Testis (tissue), 3 donors: Measurements from ENCODE around the gene MSL1. TPM values are rescaled to one million over a fixed set of nuclear protein-coding genes. Genes with fewer than 3 reads are reported as not detected.

Experiments used
- DNase-seq: peaks from one replicate; pipeline ENCODE4 v3.0.0-alpha.2; 2019
- H3K27ac ChIP-seq, 2 donors: fragments of 200-600 bp; sonication (generic); one replicate each; pipeline ENCODE4 v1.5.1; 2019
- H3K27me3 ChIP-seq: fragments of 200-600 bp; sonication (generic); one replicate; pipeline ENCODE4 v1.5.1; 2019
- H3K36me3 ChIP-seq: fragments of 200-600 bp; sonication (generic); one replicate; pipeline ENCODE4 v1.5.1; 2017; ENCODE audit warnings: low read depth; ENCODE audit errors: missing control alignments
- H3K4me1 ChIP-seq: fragments of 200-600 bp; sonication (generic); one replicate; pipeline ENCODE4 v1.5.1; 2019
- H3K4me3 ChIP-seq, 2 donors: fragments of 200-600 bp; sonication (generic); one replicate each; pipeline ENCODE4 v1.5.1; 2017 to 2019
- H3K9me3 ChIP-seq: fragments of 200-600 bp; sonication (generic); one replicate; pipeline ENCODE4 v1.5.1; 2017
- POLR2A ChIP-seq: fragments of 450-650 bp; IDR thresholded peaks from one replicate; pipeline ENCODE4 v1.6.1; 2017; ENCODE audit warnings: antibody characterized with exemption, mild to moderate bottlenecking, moderate library complexity
- WGBS, 2 donors: methylation state at CpG; one replicate each; pipeline ENCODE4 v1.1.5; 2018; 5-methylcytosine and 5-hydroxymethylcytosine counted together
- intact Hi-C: fragments of 100-400 bp; cut with DNase I; formaldehyde crosslinking; loops from one replicate; pipeline ENCODE4 v1.15.1; 2023; ENCODE audit warnings: low total_unique reads
- polyA plus RNA-seq: library from polyadenylated mRNA; stranded (reverse); fragments of 350-450 nt; fragmentation: Illumina TruSeq; extraction: RNeasy Lipid Tissue Mini Kit (QIAGEN cat#74804); gene quantifications from one replicate; pipeline ENCODE4 v1.2.3, GENCODE V29; 2014; ENCODE audit warnings: low read depth, low replicate concordance; ENCODE audit not compliant: insufficient read depth
- total RNA-seq, 2 donors: library from RNA; depleted of rRNA; stranded (reverse); fragments of >200 nt; gene quantifications; one replicate each; pipeline ENCODE4 v1.2.3, GENCODE V29; 2016
- TF ChIP-seq, protein P1 (sequence below), 3 experiments: fragments of 450-650 bp in 2 of 3; fragments of 200-600 bp in 1 of 3; sonication (generic) in 1 of 3; IDR thresholded peaks; one replicate each; pipeline ENCODE4 v1.5.1; 2016 to 2019; ENCODE audit warnings: antibody characterized with exemption in 3 of 3, mild to moderate bottlenecking in 2 of 3, moderate library complexity in 1 of 3

MSL1 gene
- total and polyA plus RNA-seq, 3 donors from 2014 or later: 129 to 161 (median 157) TPM

DNA sequence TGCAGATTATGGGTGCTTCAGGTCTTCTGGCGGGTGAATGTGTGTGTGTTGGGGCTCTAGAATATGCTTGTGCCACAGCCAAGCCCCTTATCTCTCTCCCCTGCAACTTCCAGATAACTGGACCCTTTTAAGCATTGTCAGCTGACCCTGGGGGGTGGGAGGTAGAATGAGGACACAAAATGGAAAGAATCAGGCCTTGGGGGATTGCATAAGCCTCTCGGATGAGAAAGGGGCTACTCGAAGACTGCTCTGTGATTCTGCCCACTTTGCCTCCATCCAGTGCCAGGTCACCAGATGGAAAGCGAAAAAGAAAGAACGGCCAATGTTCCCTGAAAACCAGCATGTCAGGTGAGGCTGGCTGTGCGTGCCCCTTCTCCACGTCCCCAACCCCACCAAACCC lies 45.2 kb upstream of the MSL1 start:
- 75 to 80% methylated on average over 7 of the region's 7 CpGs for WGBS, 2 donors
- TF ChIP-seq POLR2A: no peak
- TF ChIP-seq, protein P1, sequence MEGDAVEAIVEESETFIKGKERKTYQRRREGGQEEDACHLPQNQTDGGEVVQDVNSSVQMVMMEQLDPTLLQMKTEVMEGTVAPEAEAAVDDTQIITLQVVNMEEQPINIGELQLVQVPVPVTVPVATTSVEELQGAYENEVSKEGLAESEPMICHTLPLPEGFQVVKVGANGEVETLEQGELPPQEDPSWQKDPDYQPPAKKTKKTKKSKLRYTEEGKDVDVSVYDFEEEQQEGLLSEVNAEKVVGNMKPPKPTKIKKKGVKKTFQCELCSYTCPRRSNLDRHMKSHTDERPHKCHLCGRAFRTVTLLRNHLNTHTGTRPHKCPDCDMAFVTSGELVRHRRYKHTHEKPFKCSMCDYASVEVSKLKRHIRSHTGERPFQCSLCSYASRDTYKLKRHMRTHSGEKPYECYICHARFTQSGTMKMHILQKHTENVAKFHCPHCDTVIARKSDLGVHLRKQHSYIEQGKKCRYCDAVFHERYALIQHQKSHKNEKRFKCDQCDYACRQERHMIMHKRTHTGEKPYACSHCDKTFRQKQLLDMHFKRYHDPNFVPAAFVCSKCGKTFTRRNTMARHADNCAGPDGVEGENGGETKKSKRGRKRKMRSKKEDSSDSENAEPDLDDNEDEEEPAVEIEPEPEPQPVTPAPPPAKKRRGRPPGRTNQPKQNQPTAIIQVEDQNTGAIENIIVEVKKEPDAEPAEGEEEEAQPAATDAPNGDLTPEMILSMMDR (IDR thresholded peaks at IDR 0.05): no peak
- intact Hi-C loops: no loop called here
- Histone ChIP-seq H3K4me3 (no peak overlapping the region), H3K9me3 (no peaks in the 10 kb centered on the region), H3K4me1 (peaks cover 51% of the 10 kb centered on the region), H3K27me3 (no peaks in the 10 kb centered on the region), H3K36me3 (no peaks in the 10 kb centered on the region), H3K27ac (peak overlapping the region in 1 of 2 donors; percentile 24)
- DNase-seq: no peak

DNA sequence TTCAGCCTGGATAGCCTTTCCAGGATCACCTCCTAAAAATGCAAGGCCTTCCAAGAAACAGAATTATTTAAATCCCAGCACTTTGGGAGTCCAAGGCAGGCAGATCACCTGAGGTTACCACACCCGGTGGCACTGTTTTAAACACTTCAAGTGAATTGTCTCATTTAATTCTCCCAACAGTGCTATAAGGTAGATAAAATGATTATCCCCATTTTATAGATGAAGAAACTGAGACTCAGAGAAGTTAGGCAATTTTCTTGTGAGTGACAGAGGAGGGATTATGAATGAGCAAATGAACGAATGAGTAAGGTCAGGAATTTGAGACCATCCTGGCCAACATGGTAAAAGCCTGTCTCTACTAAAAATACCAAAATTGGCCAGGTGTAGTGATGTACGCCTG lies 42.2 kb upstream of the MSL1 start:
- Histone ChIP-seq H3K4me1 (peaks cover 23% of the 10 kb centered on the region), H3K27me3 (no peaks in the 10 kb centered on the region), H3K9me3 (no peaks in the 10 kb centered on the region), H3K27ac (no peak overlapping the region), H3K4me3 (no peak overlapping the region), H3K36me3 (no peaks in the 10 kb centered on the region)
- intact Hi-C loops: no loop called here
- DNase-seq: no peak
- TF ChIP-seq POLR2A: no peak
- TF ChIP-seq, protein P1 (IDR thresholded peaks at IDR 0.05): no peak
- 87 to 89% methylated on average over 3 of the region's 3 CpGs for WGBS, 2 donors

DNA sequence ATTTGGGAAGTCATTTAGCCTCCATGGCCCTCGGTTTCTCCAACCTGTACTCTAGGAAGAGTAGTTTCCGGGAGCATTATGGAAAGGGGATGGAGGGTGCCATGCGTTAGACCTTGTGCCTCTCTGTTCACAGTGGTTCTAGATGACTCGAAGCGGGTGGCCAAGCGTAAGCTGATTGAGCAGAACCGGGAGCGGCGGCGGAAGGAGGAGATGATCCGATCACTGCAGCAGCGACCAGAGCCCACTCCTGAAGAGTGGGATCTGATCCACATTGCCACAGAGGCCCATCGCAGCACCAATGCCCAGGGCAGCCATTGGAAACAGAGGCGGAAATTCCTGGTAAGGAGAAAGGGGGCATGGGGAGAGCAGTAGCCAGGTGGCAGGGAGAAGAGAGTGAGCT lies 37.3 kb upstream of the MSL1 start:
- Histone ChIP-seq H3K9me3 (no peaks in the 10 kb centered on the region), H3K4me1 (peaks cover 9% of the 10 kb centered on the region), H3K4me3 (no peak overlapping the region), H3K27ac (no peak overlapping the region), H3K27me3 (no peaks in the 10 kb centered on the region), H3K36me3 (no peaks in the 10 kb centered on the region)
- intact Hi-C loops: no loop called here
- DNase-seq: no peak
- WGBS, 2 donors: 95 to 97% methylated on average over 11 to 14 of the region's 14 CpGs
- TF ChIP-seq, protein P1 (IDR thresholded peaks at IDR 0.05): no peak
- no peak for TF ChIP-seq POLR2A

DNA sequence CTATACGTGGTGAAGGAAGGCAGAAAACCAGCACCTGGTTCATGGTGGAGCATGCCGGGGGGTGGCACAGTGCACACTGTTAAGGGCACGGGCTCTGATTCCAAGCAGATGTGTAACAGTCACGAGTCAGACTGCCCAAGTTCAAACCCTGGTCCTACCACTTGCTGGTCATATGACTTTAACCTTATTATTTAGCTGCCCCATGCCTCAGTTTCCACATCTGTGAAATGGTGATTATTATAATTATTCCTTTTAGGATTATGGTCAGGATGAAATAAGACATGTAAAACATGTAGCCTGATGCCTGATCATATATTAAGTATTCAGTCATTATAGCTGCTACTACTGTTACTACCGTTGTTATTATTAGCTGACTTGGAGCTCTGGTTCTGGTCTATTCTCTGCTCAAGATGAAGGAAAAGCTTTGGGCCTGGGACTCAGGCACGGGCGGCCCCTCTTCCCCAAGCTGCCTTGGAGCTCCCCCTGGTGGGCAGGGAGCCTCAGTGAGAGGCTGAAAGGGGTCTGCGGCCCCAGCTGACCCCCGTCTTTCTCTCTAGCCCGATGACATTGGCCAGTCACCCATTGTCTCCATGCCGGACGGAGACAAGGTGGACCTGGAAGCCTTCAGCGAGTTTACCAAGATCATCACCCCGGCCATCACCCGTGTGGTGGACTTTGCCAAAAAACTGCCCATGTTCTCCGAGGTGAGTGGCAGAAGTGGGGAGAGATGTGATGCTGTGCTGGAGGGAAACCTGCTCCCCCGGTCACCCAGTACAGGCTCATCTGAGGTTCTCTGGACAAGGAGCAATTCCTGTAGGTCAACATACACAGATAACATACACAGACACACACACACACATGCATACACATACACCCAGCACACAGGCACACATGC lies 35.4 kb upstream of the MSL1 start:
- no peak overlapping the region for H3K4me3 ChIP-seq
- 64% methylated on average over 12 to 17 of the region's 17 CpGs for WGBS, 2 donors
- intact Hi-C loops: no loop called here
- TF ChIP-seq, protein P1 (IDR thresholded peaks at IDR 0.05): peak; percentile 59 to 80 (median 66)
- no peak for TF ChIP-seq POLR2A
- no peak for DNase-seq
- H3K4me1 ChIP-seq: peaks cover 24% of the 10 kb centered on the region
- peak overlapping the region in 1 of 2 donors; percentile 30 for H3K27ac ChIP-seq
- H3K36me3 ChIP-seq: no peaks in the 10 kb centered on the region
- H3K9me3 ChIP-seq: no peaks in the 10 kb centered on the region
- H3K27me3 ChIP-seq: no peaks in the 10 kb centered on the region
